Testis (tissue), 2 donors: ENCODE data around the gene MEGF8.

Source experiments
- POLR2A ChIP-seq: fragments of 450-650 bp; IDR thresholded peaks from one replicate; pipeline ENCODE4 v1.6.1; 2017; ENCODE audit warnings: antibody characterized with exemption, mild to moderate bottlenecking, moderate library complexity
- TF ChIP-seq, protein P1 (sequence below), 3 experiments: fragments of 450-650 bp in 2 of 3; fragments of 200-600 bp in 1 of 3; sonication (generic) in 1 of 3; IDR thresholded peaks; one replicate each; pipeline ENCODE4 v1.5.1; 2016 to 2019; ENCODE audit warnings: antibody characterized with exemption in 3 of 3, mild to moderate bottlenecking in 2 of 3, moderate library complexity in 1 of 3

DNA sequence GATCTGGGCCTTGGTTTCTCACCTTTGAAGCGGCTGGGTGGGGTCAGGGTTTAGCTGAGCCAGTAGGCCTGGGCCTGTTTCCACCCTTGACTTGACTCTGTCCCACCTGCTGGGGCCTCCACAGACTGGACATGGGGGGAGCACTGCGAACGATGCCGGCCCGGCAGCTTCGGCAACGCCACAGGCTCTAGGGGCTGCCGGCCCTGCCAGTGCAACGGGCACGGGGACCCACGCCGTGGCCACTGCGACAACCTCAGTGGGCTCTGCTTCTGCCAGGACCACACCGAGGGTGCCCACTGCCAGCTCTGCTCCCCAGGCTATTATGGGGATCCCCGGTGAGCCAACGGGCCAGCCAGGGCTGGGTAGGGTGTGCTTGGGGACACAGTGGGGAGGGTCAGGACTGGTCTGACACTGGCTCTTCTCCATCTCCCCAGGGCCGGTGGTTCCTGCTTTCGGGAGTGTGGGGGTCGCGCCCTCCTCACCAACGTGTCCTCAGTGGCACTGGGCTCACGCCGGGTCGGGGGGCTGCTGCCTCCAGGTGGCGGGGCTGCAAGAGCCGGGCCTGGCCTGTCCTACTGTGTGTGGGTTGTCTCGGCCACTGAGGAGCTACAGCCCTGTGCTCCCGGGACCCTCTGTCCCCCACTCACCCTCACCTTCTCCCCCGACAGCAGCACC, 28.0 kb downstream of the MEGF8 start:
- TF ChIP-seq, protein P1, sequence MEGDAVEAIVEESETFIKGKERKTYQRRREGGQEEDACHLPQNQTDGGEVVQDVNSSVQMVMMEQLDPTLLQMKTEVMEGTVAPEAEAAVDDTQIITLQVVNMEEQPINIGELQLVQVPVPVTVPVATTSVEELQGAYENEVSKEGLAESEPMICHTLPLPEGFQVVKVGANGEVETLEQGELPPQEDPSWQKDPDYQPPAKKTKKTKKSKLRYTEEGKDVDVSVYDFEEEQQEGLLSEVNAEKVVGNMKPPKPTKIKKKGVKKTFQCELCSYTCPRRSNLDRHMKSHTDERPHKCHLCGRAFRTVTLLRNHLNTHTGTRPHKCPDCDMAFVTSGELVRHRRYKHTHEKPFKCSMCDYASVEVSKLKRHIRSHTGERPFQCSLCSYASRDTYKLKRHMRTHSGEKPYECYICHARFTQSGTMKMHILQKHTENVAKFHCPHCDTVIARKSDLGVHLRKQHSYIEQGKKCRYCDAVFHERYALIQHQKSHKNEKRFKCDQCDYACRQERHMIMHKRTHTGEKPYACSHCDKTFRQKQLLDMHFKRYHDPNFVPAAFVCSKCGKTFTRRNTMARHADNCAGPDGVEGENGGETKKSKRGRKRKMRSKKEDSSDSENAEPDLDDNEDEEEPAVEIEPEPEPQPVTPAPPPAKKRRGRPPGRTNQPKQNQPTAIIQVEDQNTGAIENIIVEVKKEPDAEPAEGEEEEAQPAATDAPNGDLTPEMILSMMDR (IDR thresholded peaks at IDR 0.05) = no peak
- no peak for TF ChIP-seq POLR2A
